Measurements from ENCODE around the gene LMX1B.

DNA sequence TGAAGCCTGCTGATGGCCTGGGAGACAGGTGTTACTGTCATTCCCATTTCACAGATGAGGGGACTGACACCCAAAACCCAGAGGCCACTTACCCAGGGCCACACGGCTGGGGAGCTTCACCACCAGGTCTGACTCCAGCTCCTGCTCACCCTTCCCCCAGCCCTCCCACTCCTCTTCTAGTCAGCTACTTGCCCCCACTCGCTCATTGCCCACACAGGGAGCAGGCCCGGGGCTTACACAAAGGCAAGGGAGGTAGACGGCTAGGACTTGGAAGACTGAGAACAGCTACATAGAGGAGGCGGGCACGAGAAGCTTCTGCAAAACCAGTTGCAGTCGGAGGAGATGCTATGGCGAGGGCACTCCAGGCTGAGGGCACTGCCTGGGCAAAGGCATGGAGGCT is 21.3 kb downstream of the LMX1B start:
- TF ChIP-seq, protein P1, sequence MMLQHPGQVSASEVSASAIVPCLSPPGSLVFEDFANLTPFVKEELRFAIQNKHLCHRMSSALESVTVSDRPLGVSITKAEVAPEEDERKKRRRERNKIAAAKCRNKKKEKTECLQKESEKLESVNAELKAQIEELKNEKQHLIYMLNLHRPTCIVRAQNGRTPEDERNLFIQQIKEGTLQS (IDR thresholded peaks at IDR 0.05): no peak
- no peak for TF ChIP-seq CTCF (IDR thresholded peaks at IDR 0.05 in 2 of 3, conservative IDR thresholded peaks at IDR 0.05 in 1 of 3; ENCODE audit: borderline replicate concordance in 1 of 3, insufficient read depth in 1 of 3, low read depth in 2 of 3, low read length in 2 of 3)
- TF ChIP-seq MAX (IDR thresholded peaks at IDR 0.05): no peak
- TF ChIP-seq EZH2 (IDR thresholded peaks at IDR 0.05): no peak

Measured in HCT116 (cell line).